NB4 (cell line): ENCODE measurements around the gene THSD7A.

Experiments
- DNase-seq: peaks from one replicate; pipeline ENCODE4 v3.0.0; 2010; ENCODE audit warnings: low read depth
- H3K4me3 ChIP-seq: one replicate; pipeline ENCODE4 v1.5.1; 2011; ENCODE audit warnings: mild to moderate bottlenecking, low read depth, low read length, moderate library complexity
- CTCF ChIP-seq: IDR thresholded peaks from one replicate; pipeline ENCODE4 v1.5.1; 2012; ENCODE audit warnings: low read depth, low read length
- MAX ChIP-seq: IDR thresholded peaks from 2 replicates; pipeline ENCODE4 v1.6.1; 2011; ENCODE audit warnings: low read depth, low read length
- MYC ChIP-seq: IDR thresholded peaks from 2 replicates; pipeline ENCODE4 v1.6.1; 2011; ENCODE audit warnings: low read depth, low read length
- POLR2A ChIP-seq: IDR thresholded peaks from 2 replicates; pipeline ENCODE4 v1.6.1; 2011; ENCODE audit warnings: mild to moderate bottlenecking; ENCODE audit not compliant: insufficient read length; ENCODE audit errors: extremely low read depth

THSD7A gene

GRCh38 chr7:11473807-11474424 is 358.1 kb downstream of the THSD7A start:
- TF ChIP-seq MYC = no peak
- no peak for TF ChIP-seq CTCF
- TF ChIP-seq POLR2A = no peak
- TF ChIP-seq MAX = no peak
- DNase-seq = no peak

GRCh38 chr7:11473220-11473619 is 358.8 kb downstream of the THSD7A start:
- DNase-seq = no peak
- TF ChIP-seq CTCF = no peak
- TF ChIP-seq MYC = no peak
- TF ChIP-seq MAX = no peak
- no peak for TF ChIP-seq POLR2A

More at GRCh38 chr7:11473807-11474424, 358.1 kb downstream of the THSD7A start:
- no peak overlapping the region for H3K4me3 ChIP-seq

GRCh38 chr7:11472646-11473045 is 359.4 kb downstream of the THSD7A start:
- DNase-seq = no peak
- no peak overlapping the region for H3K4me3 ChIP-seq
- TF ChIP-seq MYC (no peak), POLR2A (no peak), CTCF (no peak), MAX (no peak)

More at GRCh38 chr7:11473220-11473619, 358.8 kb downstream of the THSD7A start:
- H3K4me3 ChIP-seq = no peak overlapping the region

GRCh38 chr7:11471255-11471654 is 360.7 kb downstream of the THSD7A start:
- TF ChIP-seq POLR2A (no peak), MYC (no peak), MAX (no peak), CTCF (no peak)

GRCh38 chr7:11469028-11469745 is 362.8 kb downstream of the THSD7A start:
- no peak for DNase-seq
- no peak overlapping the region for H3K4me3 ChIP-seq
- TF ChIP-seq MYC (no peak), CTCF (no peak), POLR2A (no peak), MAX (no peak)

More at GRCh38 chr7:11471255-11471654, 360.7 kb downstream of the THSD7A start:
- DNase-seq = no peak
- no peak overlapping the region for H3K4me3 ChIP-seq
